Eye (tissue), 1 donor: ENCODE measurements around the gene SPEM1.

Source experiments
- DNase-seq: peaks from one replicate; pipeline ENCODE4 v3.0.0-alpha.2; 2015

The SPEM1 gene

DNA sequence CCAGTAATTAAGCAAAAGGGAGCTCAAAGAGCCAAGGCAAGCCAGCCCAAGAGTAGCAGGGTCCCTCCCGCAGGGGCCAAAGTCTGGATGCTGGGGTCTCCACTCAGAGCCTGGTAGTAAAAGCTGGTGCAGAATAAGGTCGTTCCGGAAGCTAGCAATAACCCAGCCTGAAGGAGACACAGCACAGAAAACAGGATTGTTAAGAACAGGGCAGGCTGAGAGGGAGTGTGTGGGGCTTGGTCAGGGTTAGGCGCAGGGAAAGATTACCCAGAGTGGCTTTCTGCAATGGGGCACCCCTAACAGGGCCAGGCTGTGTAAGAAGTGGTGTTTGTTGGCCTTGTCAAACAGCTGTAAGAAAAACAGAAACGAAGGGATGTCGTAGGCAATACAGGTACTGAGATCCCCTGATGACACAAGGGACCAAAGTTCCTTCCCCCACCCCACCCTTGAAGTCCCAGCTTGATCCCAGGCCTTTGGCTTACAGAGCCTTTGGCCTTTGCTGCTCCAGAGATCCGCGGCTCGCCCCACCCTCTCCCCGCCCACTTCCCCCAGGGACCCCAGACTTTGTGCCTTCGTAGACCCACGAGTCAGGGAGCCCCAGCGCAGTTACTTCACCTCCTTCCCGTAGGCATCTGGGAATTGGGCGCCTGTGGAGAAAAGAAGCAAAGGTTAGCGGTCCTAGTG lies 16.9 kb upstream of the SPEM1 start:
- peak; percentile 80 for DNase-seq

DNA sequence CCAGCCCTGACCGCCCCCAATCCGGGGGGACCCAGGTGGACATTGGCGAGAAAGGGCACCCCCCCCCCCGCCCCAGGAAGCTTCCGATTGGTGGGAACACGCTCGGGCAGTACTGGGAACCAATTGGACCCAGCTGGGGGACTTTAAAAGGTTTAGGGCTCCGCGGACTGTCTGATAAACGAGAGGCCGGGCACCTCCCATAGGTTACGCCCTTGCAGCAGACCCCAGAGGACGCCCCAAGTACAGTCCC lies 16.5 kb upstream of the SPEM1 start:
- DNase-seq, result no peak

- peak; percentile 100 for DNase-seq
Measured at GRCh38 chr17:7403977-7404736, 16.0 kb upstream of the SPEM1 start, which contains the start of gene TMEM256. Gene TMEM256, minus strand, starts transcription at chr17:7404097. Its CDS starts 13 bp downstream, at chr17:7404084.

- peak; percentile 80 for DNase-seq
Measured at GRCh38 chr17:7404737-7405349, 15.3 kb upstream of the SPEM1 start.

- peak; percentile 71 for DNase-seq
Measured at GRCh38 chr17:7405350-7406234, 14.5 kb upstream of the SPEM1 start.

DNA sequence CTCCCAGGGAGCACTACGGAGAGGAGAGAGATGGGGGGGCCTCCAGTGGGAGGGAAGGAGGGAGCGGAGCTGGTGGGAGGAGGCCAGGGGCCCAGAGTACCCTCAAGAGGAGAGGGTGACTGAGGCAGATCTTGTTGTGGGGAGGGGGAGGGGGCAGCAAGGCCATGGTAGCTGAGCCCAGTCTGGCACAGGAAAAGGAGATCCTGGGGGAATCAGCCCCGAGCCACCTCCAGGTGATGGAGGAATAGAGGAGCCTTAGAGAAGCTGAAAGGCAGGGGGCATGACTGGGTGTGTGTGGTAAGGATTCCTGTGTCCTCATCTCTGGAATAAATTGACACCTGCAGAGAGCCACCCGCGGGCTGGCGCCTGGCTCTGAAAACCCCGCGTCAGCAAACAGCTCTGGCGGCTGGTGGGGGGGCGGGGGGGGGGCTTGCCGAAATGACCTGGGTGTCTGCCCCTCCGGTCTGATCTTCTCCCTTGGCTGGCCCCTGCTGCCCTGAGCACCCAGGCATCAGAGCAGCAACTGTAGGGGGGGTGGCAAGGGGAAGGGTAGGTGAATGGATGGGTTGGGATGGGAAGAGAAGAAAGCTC lies 13.8 kb upstream of the SPEM1 start:
- DNase-seq, result peak; percentile 10

DNA sequence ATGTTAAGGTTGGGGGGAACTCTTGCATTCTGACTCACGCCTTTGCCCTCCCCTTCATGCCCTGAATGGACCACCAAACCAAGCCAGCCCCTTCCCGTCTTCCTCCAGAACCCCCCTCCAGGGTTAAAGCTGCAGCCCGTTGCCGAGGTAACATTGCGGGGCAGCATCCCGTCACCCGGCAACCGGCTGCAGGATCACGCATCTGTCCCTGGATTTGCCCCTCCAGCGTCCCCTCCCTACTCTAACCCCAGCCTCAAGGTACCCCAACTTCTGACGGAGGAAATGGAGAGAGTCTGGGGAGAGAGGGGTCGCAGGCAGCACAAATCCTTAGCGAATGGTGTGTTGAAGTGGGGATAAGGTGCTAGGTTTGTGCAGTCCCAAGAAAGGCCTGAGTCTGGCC lies 13.0 kb upstream of the SPEM1 start:
- peak; percentile 12 for DNase-seq

GRCh38 chr17:7407485-7408251 lies 12.5 kb upstream of the SPEM1 start, which contains the start of gene NLGN2:
Gene NLGN2, plus strand, starts transcription at chr17:7407845. Its CDS starts 411 bp downstream, at chr17:7408256.
- no peak for DNase-seq

DNA sequence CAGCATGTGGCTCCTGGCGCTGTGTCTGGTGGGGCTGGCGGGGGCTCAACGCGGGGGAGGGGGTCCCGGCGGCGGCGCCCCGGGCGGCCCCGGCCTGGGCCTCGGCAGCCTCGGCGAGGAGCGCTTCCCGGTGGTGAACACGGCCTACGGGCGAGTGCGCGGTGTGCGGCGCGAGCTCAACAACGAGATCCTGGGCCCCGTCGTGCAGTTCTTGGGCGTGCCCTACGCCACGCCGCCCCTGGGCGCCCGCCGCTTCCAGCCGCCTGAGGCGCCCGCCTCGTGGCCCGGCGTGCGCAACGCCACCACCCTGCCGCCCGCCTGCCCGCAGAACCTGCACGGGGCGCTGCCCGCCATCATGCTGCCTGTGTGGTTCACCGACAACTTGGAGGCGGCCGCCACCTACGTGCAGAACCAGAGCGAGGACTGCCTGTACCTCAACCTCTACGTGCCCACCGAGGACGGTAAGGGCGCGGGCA lies 11.8 kb upstream of the SPEM1 start:
- DNase-seq, result no peak

DNA sequence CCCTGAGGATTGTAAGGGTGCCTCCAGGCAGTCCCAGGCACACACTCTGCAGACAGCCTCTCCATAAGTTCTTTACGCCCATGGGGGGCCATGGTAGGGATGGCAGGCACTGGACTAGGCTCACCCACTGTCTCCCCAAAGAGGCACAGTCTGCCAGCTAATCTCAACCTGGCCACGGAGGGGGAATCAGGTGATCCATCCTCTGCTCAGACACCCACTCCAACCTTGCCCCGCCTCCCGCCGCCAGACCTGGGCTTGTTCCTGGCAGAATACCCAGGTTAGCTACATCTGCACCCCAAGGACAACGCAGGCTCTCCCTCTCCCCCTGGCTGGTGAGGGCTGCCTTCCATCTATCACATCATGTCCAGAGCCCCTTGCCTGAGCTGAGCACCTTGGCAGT lies 11.3 kb upstream of the SPEM1 start:
- DNase-seq, result no peak

DNA sequence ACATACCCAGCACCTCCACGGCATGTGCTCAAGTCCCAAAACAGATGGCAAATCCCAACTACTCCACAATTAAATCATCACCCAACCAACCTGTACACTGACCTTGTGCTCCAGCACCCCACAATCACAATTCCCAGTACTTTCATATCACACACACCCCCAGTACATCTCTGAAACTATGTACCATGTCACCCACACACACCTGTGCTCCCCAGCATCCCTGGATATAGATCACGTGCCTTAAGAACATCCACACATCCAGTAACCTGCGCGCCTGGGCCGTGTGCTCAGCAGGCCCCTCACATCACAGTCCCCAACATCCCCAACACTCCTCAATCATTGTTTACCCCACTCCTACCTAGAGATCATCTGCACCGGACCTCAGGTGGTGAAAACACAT lies 10.4 kb upstream of the SPEM1 start:
- DNase-seq, result no peak

- DNase-seq, result no peak
Measured at GRCh38 chr17:7410634-7411426, 9.3 kb upstream of the SPEM1 start.

- DNase-seq, result no peak
Measured at GRCh38 chr17:7411427-7411750, 8.7 kb upstream of the SPEM1 start.

DNA sequence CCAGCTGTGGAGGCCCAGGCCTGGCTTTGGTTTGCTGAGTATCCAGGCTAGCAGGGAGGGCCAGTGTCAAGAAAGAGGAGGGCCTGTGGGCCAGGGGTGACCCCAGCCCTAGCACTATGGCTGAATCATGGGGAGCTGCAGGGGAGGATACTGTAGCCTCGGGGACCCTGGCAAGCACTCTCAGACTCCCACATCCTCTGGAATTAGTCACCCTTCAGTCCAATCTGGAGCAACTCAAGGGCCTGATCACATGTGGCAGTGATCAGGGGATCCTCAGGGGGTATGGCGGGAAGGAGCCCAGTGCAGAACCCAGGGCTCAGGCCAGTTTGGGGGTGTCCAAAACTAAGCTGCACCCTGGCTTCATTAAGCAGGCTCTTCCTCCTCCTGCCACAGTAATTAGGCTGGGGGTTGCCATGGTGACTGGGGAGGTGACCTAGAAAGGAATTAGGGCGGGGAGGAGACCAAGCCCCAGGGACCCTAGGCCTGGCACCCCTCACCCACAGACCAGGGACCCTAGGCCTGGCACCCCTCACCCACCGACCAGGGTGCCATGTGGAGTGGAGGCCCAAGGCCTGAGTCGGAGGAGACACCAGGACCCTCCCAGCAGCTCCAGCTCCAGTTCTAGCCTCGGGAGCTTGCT lies 6.7 kb upstream of the SPEM1 start:
- DNase-seq, result peak; percentile 64

DNA sequence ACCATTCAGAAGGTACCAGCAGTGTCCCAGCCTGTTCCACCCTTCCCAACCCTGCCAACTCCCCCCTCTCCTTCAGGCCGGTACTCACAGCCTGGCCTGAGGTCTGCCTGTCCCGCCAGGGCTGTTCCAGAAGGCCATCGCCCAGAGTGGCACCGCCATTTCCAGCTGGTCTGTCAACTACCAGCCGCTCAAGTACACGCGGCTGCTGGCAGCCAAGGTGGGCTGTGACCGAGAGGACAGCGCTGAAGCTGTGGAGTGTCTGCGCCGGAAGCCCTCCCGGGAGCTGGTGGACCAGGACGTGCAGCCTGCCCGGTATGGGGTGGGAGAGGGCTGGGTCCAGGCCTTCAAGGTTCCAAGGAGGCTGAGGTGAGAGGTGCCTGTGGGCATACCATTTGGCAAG lies 5.3 kb upstream of the SPEM1 start:
- no peak for DNase-seq

DNA sequence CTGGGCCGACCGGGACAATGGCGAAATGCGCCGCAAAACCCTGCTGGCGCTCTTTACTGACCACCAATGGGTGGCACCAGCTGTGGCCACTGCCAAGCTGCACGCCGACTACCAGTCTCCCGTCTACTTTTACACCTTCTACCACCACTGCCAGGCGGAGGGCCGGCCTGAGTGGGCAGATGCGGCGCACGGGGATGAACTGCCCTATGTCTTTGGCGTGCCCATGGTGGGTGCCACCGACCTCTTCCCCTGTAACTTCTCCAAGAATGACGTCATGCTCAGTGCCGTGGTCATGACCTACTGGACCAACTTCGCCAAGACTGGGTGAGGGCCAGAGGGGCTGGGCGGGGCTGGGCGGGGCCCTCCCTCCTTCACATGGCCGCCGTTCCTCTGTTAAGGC lies 4.3 kb upstream of the SPEM1 start:
- DNase-seq, result no peak

GRCh38 chr17:7416323-7416722 lies 3.8 kb upstream of the SPEM1 start:
- DNase-seq, result no peak

DNA sequence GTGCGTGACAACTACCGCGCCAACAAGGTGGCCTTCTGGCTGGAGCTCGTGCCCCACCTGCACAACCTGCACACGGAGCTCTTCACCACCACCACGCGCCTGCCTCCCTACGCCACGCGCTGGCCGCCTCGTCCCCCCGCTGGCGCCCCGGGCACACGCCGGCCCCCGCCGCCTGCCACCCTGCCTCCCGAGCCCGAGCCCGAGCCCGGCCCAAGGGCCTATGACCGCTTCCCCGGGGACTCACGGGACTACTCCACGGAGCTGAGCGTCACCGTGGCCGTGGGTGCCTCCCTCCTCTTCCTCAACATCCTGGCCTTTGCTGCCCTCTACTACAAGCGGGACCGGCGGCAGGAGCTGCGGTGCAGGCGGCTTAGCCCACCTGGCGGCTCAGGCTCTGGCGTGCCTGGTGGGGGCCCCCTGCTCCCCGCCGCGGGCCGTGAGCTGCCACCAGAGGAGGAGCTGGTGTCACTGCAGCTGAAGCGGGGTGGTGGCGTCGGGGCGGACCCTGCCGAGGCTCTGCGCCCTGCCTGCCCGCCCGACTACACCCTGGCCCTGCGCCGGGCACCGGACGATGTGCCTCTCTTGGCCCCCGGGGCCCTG lies 3.0 kb upstream of the SPEM1 start:
- no peak for DNase-seq

DNA sequence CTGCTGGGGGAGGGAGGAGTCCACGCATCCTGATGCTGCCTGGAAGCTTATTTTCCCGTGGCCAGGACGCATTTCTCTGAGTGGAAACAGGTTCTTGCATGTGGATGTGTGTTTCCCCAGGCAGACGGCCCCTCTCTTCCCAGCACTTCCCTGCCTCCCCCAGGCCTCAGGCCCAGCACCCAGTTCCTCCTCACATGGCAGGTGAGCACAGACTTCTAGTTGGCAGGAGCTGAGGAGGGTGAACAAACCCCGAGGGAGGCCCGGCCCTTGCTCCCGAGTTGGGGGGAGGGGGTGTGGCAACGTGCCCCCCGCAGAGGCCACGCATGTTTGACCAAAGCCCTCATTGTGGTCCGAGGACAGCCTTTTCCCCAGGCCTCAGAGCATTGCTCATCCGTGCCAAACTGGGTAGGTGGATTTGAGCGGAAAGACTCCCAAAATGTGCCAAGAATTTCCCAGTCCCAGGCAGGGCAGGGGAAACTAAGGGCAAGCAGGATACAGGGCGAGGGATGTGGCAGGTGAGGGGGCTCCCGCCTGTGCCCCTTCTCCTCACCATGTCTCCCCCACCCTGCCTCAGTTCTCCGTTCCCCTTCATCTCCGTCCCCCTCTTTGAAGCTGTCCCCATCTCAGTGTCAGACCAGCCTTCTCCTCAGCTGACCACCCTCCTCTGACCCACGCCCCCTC lies 1.5 kb upstream of the SPEM1 start:
- no peak for DNase-seq

GRCh38 chr17:7421186-7421585 lies 1.1 kb downstream of the SPEM1 start:
- no peak for DNase-seq
